Neural cell (in vitro differentiated cells): Measurements from ENCODE around the gene PTPRD. TPM values are rescaled to one million over a fixed set of nuclear protein-coding genes. Genes with fewer than 3 reads are reported as not detected.

Experiments used
- H2AFZ ChIP-seq: fragments of 200-600, 300-800 bp; sonication (generic), shearing (Covaris generic); 2 replicates; pipeline ENCODE4 v1.6.0; 2014; ENCODE audit warnings: low read depth, mild to moderate bottlenecking, antibody characterized with exemption, low read length, moderate library complexity
- H3F3A ChIP-seq: fragments of 200-600 bp; shearing (Covaris generic); 2 replicates; pipeline ENCODE4 v1.6.1; 2016; ENCODE audit warnings: mild to moderate bottlenecking, moderate library complexity, mixed read lengths, antibody characterized with exemption, low read length; ENCODE audit not compliant: insufficient read depth, poor library complexity, severe bottlenecking
- H3K27ac ChIP-seq: fragments of 200-600, 300-800 bp; sonication (generic), shearing (Covaris generic); 2 replicates; pipeline ENCODE4 v1.5.1; 2014; ENCODE audit warnings: mild to moderate bottlenecking, low read length, moderate library complexity
- H3K27me3 ChIP-seq: fragments of 300-800, 200-600 bp; sonication (generic), shearing (Covaris generic); 2 replicates; pipeline ENCODE4 v1.6.0; 2014; ENCODE audit warnings: mild to moderate bottlenecking, low read depth, low read length, moderate library complexity; ENCODE audit not compliant: insufficient read depth
- H3K36me3 ChIP-seq: fragments of 300-800, 200-600 bp; sonication (generic), shearing (Covaris generic); 2 replicates; pipeline ENCODE4 v1.5.1; 2014; ENCODE audit warnings: mild to moderate bottlenecking, antibody characterized with exemption, low read length, moderate library complexity; ENCODE audit not compliant: insufficient read depth
- H3K4me2 ChIP-seq: fragments of 300-800, 200-600 bp; sonication (generic), shearing (Covaris generic); 2 replicates; pipeline ENCODE4 v1.6.0; 2014; ENCODE audit warnings: mild to moderate bottlenecking, low read length
- H3K4me3 ChIP-seq: fragments of 300-800, 200-600 bp; sonication (generic), shearing (Covaris generic); 2 replicates; pipeline ENCODE4 v1.5.1; 2014; ENCODE audit warnings: mild to moderate bottlenecking, low read length, moderate library complexity
- H3K79me2 ChIP-seq: fragments of 200-600 bp; shearing (Covaris generic); replicated peaks from 2 replicates; pipeline ENCODE4 v1.6.0; 2014; ENCODE audit warnings: mild to moderate bottlenecking, low read length, moderate library complexity; ENCODE audit not compliant: insufficient read depth
- H3K9ac ChIP-seq: fragments of 300-800, 200-600 bp; sonication (generic), shearing (Covaris generic); 2 replicates; pipeline ENCODE4 v1.6.1; 2016; ENCODE audit warnings: mild to moderate bottlenecking, low read length, mixed read lengths
- H3K9me2 ChIP-seq: fragments of 200-600 bp; shearing (Covaris generic); 2 replicates; pipeline ENCODE4 v1.6.1; 2016; ENCODE audit warnings: mild to moderate bottlenecking, low read length, mixed read lengths; ENCODE audit not compliant: insufficient read depth
- H3K9me3 ChIP-seq: fragments of 200-600, 300-800 bp; sonication (generic), shearing (Covaris generic); 2 replicates; pipeline ENCODE4 v1.6.1; 2016; ENCODE audit warnings: mild to moderate bottlenecking, mixed run types, low read length, moderate library complexity, mixed read lengths
- H4K20me1 ChIP-seq: fragments of 200-600 bp; shearing (Covaris generic); 2 replicates; pipeline ENCODE4 v1.6.1; 2016; ENCODE audit warnings: mild to moderate bottlenecking, mixed run types; ENCODE audit not compliant: insufficient read depth
- EP300 ChIP-seq: fragments of 450-650 bp; conservative IDR thresholded peaks from 2 replicates; pipeline ENCODE4 v1.6.1; 2014; ENCODE audit warnings: antibody characterized with exemption, mild to moderate bottlenecking, moderate library complexity; ENCODE audit not compliant: poor library complexity, severe bottlenecking
- EZH2 ChIP-seq: fragments of 200-600, 300-800 bp; shearing (Covaris generic), sonication (generic); IDR thresholded peaks from 2 replicates; pipeline ENCODE4 v1.6.1; 2014; ENCODE audit warnings: antibody characterized with exemption, low read length, borderline replicate concordance, mild to moderate bottlenecking; ENCODE audit not compliant: insufficient read depth, poor library complexity, severe bottlenecking
- MXI1 ChIP-seq: fragments of 450-650 bp; conservative IDR thresholded peaks from 2 replicates; pipeline ENCODE4 v1.6.1; 2014; ENCODE audit warnings: antibody characterized with exemption, mild to moderate bottlenecking; ENCODE audit not compliant: poor library complexity, severe bottlenecking
- POLR2AphosphoS5 ChIP-seq: IDR thresholded peaks from 2 replicates; pipeline ENCODE4 v1.6.1; 2012
- RAD21 ChIP-seq: fragments of 450-650 bp; conservative IDR thresholded peaks from 2 replicates; pipeline ENCODE4 v1.6.1; 2014; ENCODE audit warnings: antibody characterized with exemption, mild to moderate bottlenecking, moderate library complexity
- REST ChIP-seq: IDR thresholded peaks from 2 replicates; pipeline ENCODE4 v1.6.1; 2012; ENCODE audit warnings: borderline replicate concordance
- SMC3 ChIP-seq: fragments of 450-650 bp; conservative IDR thresholded peaks from 2 replicates; pipeline ENCODE4 v1.6.1; 2014; ENCODE audit warnings: antibody characterized with exemption, mild to moderate bottlenecking, moderate library complexity; ENCODE audit not compliant: poor library complexity
- TAF1 ChIP-seq: IDR thresholded peaks from 2 replicates; pipeline ENCODE4 v1.6.1; 2012; ENCODE audit warnings: low read depth
- polyA plus RNA-seq: library from polyadenylated mRNA; depleted of rRNA; stranded (reverse); fragments of >200 nt; gene quantifications from 2 replicates; pipeline ENCODE4 v1.2.3, GENCODE V29; 2014
- TF ChIP-seq, protein P1 (sequence below): fragments of 450-650 bp; IDR thresholded peaks from 2 replicates; pipeline ENCODE4 v1.5.1; 2014; ENCODE audit warnings: antibody characterized with exemption, mild to moderate bottlenecking, moderate library complexity; ENCODE audit not compliant: poor library complexity, severe bottlenecking

PTPRD gene
- polyA plus RNA-seq, 1 donor from 2014 or later: 143 TPM

DNA sequence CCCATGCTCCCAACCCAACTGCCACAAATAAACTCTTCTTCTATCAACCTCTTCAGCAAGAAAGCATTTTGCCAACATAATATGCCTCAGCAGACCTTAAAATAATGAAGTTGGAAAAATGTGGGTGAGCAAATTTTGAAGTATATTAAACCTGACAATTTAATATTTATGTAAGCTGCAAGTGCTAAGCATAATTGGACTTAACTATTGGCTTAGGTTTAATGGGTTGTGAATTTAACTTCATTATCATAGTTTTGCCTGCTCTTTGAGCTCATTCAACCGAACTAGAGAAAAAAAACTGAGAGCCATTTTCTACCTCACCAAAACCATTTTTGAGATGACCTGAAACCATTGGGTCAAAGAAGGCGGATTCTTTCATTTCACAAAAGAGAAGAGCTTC is 2007.7 kb downstream of the PTPRD start:
- Histone ChIP-seq H3K9me2 (no peaks in the 10 kb centered on the region), H3K27me3 (no peaks in the 10 kb centered on the region), H3F3A (no peaks in the 10 kb centered on the region), H2AFZ (no peak overlapping the region), H3K36me3 (no peaks in the 10 kb centered on the region), H3K79me2 (peaks cover 4% of the 10 kb centered on the region), H3K4me3 (no peak overlapping the region), H3K9me3 (no peaks in the 10 kb centered on the region), H3K4me2 (no peak overlapping the region), H3K9ac (no peak overlapping the region), H4K20me1 (no peaks in the 10 kb centered on the region), H3K27ac (no peak overlapping the region)
- TF ChIP-seq EZH2 (no peak), SMC3 (no peak), TAF1 (no peak), POLR2AphosphoS5 (no peak), EP300 (no peak), RAD21 (no peak), REST (no peak), MXI1 (no peak)
- TF ChIP-seq, protein P1, sequence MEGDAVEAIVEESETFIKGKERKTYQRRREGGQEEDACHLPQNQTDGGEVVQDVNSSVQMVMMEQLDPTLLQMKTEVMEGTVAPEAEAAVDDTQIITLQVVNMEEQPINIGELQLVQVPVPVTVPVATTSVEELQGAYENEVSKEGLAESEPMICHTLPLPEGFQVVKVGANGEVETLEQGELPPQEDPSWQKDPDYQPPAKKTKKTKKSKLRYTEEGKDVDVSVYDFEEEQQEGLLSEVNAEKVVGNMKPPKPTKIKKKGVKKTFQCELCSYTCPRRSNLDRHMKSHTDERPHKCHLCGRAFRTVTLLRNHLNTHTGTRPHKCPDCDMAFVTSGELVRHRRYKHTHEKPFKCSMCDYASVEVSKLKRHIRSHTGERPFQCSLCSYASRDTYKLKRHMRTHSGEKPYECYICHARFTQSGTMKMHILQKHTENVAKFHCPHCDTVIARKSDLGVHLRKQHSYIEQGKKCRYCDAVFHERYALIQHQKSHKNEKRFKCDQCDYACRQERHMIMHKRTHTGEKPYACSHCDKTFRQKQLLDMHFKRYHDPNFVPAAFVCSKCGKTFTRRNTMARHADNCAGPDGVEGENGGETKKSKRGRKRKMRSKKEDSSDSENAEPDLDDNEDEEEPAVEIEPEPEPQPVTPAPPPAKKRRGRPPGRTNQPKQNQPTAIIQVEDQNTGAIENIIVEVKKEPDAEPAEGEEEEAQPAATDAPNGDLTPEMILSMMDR: no peak

- Histone ChIP-seq H3K4me3 (no peak overlapping the region), H3K79me2 (peaks cover 4% of the 10 kb centered on the region), H3K9me3 (no peaks in the 10 kb centered on the region), H3K9me2 (no peaks in the 10 kb centered on the region), H2AFZ (no peak overlapping the region), H3K27me3 (no peaks in the 10 kb centered on the region), H3K4me2 (no peak overlapping the region), H3K36me3 (no peaks in the 10 kb centered on the region), H3F3A (no peaks in the 10 kb centered on the region), H4K20me1 (no peaks in the 10 kb centered on the region), H3K27ac (no peak overlapping the region), H3K9ac (no peak overlapping the region)
- TF ChIP-seq TAF1 (no peak), POLR2AphosphoS5 (no peak), MXI1 (no peak), REST (no peak), EZH2 (no peak), EP300 (no peak), RAD21 (no peak)
- TF ChIP-seq, protein P1: no peak
Measured at GRCh38 chr9:8604201-8604600, 2008.6 kb downstream of the PTPRD start.
